Neutrophil (primary cell): ENCODE data around the gene MYLK4.

Experiments used
- H3K27ac ChIP-seq: fragments of 200-600 bp; sonication (generic); 2 replicates; pipeline ENCODE4 v1.5.1; 2016; ENCODE audit warnings: mild to moderate bottlenecking, moderate library complexity
- H3K27me3 ChIP-seq: fragments of 200-600 bp; sonication (generic); 2 replicates; pipeline ENCODE4 v1.6.0; 2016; ENCODE audit warnings: mild to moderate bottlenecking
- H3K36me3 ChIP-seq: fragments of 200-600 bp; sonication (generic); 2 replicates; pipeline ENCODE4 v1.5.1; 2017
- H3K4me1 ChIP-seq, 2 experiments: fragments of 200-600 bp in 1 of 2; sonication (generic) in 1 of 2; 1 replicate in 1 of 2; 2 replicates in 1 of 2; pipeline versions ENCODE4 v1.5.1 to v1.6.1; 2013 to 2016; ENCODE audit warnings: low read depth in 1 of 2, low read length in 1 of 2, mild to moderate bottlenecking in 1 of 2, moderate library complexity in 1 of 2; ENCODE audit not compliant: control insufficient read depth in 1 of 2, insufficient read depth in 1 of 2
- H3K4me3 ChIP-seq, 2 experiments: fragments of 200-600 bp in 1 of 2; sonication (generic) in 1 of 2; 1 replicate in 1 of 2; 2 replicates in 1 of 2; pipeline ENCODE4 v1.5.1; 2013 to 2016; ENCODE audit warnings: low read depth in 1 of 2, low read length in 1 of 2, mild to moderate bottlenecking in 1 of 2, moderate library complexity in 1 of 2
- H3K9me3 ChIP-seq: fragments of 200-600 bp; sonication (generic); 2 replicates; pipeline ENCODE4 v1.5.1; 2016
- TF ChIP-seq, protein P1 (sequence below): fragments of 200-600 bp; sonication (generic); IDR thresholded peaks from 2 replicates; pipeline ENCODE4 v1.5.1; 2016; ENCODE audit warnings: antibody characterized with exemption

MYLK4 gene

GRCh38 chr6:2684103-2684749 is 66.5 kb downstream of the MYLK4 start:
- no peaks in the 10 kb centered on the region for H3K36me3 ChIP-seq
- no peaks in the 10 kb centered on the region for H3K27me3 ChIP-seq
- no peaks in the 10 kb centered on the region for H3K9me3 ChIP-seq
- TF ChIP-seq, protein P1, sequence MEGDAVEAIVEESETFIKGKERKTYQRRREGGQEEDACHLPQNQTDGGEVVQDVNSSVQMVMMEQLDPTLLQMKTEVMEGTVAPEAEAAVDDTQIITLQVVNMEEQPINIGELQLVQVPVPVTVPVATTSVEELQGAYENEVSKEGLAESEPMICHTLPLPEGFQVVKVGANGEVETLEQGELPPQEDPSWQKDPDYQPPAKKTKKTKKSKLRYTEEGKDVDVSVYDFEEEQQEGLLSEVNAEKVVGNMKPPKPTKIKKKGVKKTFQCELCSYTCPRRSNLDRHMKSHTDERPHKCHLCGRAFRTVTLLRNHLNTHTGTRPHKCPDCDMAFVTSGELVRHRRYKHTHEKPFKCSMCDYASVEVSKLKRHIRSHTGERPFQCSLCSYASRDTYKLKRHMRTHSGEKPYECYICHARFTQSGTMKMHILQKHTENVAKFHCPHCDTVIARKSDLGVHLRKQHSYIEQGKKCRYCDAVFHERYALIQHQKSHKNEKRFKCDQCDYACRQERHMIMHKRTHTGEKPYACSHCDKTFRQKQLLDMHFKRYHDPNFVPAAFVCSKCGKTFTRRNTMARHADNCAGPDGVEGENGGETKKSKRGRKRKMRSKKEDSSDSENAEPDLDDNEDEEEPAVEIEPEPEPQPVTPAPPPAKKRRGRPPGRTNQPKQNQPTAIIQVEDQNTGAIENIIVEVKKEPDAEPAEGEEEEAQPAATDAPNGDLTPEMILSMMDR, result no peak
- H3K27ac ChIP-seq, result no peak overlapping the region
- peaks cover 0 to 4% of the 10 kb centered on the region in 2 experiments for H3K4me1 ChIP-seq
- H3K4me3 ChIP-seq, result no peak overlapping the region

- TF ChIP-seq, protein P1, result no peak
- no peaks in the 10 kb centered on the region for H3K4me1 ChIP-seq
Observed at GRCh38 chr6:2680264-2680922, 70.3 kb downstream of the MYLK4 start.

GRCh38 chr6:2677080-2677593 is 73.6 kb downstream of the MYLK4 start:
- Histone ChIP-seq H3K4me3 (no peak overlapping the region), H3K9me3 (no peaks in the 10 kb centered on the region), H3K27ac (no peak overlapping the region), H3K4me1 (no peaks in the 10 kb centered on the region), H3K36me3 (no peaks in the 10 kb centered on the region), H3K27me3 (no peaks in the 10 kb centered on the region)
- TF ChIP-seq, protein P1, result no peak

More at GRCh38 chr6:2680264-2680922, 70.3 kb downstream of the MYLK4 start:
- H3K4me3 ChIP-seq, result no peak overlapping the region
- H3K27ac ChIP-seq, result no peak overlapping the region
- no peaks in the 10 kb centered on the region for H3K9me3 ChIP-seq
- H3K27me3 ChIP-seq, result no peaks in the 10 kb centered on the region
- no peaks in the 10 kb centered on the region for H3K36me3 ChIP-seq

- Histone ChIP-seq H3K9me3 (no peaks in the 10 kb centered on the region), H3K27me3 (no peaks in the 10 kb centered on the region), H3K36me3 (no peaks in the 10 kb centered on the region), H3K4me1 (no peaks in the 10 kb centered on the region), H3K4me3 (no peak overlapping the region), H3K27ac (no peak overlapping the region)
- TF ChIP-seq, protein P1, result no peak
Observed at GRCh38 chr6:2676048-2676447, 74.7 kb downstream of the MYLK4 start.

DNA sequence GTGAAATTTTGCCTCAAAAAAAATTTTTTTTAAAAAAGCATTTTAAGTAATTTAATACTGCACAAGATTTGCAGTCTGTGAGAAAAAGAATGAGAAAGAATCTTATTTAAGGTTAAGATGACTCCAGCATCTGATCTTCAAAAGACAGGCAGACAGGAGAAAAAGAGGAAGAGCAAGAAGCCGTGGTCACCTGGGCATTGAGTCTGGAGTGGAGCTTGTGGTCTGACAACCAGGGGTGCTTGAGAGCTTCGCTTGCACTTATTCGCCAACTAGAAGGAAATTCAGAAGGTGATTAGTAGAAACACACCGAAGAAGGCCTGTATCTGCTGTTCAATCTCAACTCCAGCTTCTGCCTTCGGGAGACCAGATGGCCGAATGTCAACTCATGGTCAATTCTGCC is 75.9 kb downstream of the MYLK4 start:
- no peaks in the 10 kb centered on the region for H3K27me3 ChIP-seq
- no peaks in the 10 kb centered on the region for H3K9me3 ChIP-seq
- no peaks in the 10 kb centered on the region for H3K36me3 ChIP-seq
- no peak overlapping the region for H3K4me3 ChIP-seq
- no peaks in the 10 kb centered on the region for H3K4me1 ChIP-seq
- TF ChIP-seq, protein P1, result no peak
- no peak overlapping the region for H3K27ac ChIP-seq
